ENCODE measurements around the gene CCDC88B.

CCDC88B gene

DNA sequence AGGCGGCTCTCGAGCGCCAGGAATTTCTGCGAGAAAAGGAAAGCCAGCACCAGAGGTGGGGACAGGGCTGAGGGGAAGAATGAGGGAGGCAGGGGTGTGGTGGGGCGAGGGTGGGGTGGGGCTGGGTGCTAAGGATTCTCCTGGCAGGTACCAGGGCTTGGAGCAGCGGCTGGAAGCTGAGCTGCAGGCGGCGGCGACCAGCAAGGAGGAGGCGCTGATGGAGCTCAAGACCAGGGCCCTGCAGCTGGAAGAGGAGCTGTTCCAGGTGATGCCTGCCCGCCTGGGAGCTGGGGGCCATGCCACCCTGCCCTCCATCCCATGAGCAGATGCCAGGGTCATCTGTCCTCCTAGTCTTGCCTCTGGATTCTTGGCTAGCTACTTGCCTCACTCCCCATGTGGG, 9.4 kb downstream of the CCDC88B start:
- H3K27ac ChIP-seq: no peak overlapping the region

DNA sequence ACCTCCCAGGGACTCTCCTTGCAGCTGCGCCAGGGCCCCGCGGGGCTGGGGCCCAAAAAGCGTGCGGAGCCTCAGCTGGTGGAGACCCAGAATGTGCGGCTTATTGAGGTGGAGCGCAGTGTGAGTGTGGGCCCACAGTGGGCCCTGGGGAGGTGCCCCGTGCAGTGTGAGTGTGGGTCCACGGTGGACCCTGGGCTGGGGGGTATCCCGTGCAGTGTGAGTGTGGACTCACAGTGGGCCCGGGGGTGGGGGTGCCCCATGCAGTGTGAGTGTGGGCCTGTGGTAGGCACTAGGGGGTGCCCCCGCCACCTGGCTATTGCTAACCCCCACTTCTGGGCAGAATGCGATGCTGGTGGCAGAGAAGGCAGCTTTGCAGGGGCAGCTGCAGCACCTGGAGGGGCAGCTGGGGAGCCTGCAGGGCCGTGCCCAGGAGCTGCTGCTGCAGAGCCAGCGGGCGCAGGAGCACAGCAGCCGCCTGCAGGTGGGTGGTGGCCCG, 11.2 kb downstream of the CCDC88B start:
- peaks cover 95% of the 10 kb centered on the region for H3K36me3 ChIP-seq
- H3K27me3 ChIP-seq: no peaks in the 10 kb centered on the region
- H3K9me3 ChIP-seq: no peaks in the 10 kb centered on the region
- no peak overlapping the region for H3K27ac ChIP-seq
- TF ChIP-seq, protein P1, sequence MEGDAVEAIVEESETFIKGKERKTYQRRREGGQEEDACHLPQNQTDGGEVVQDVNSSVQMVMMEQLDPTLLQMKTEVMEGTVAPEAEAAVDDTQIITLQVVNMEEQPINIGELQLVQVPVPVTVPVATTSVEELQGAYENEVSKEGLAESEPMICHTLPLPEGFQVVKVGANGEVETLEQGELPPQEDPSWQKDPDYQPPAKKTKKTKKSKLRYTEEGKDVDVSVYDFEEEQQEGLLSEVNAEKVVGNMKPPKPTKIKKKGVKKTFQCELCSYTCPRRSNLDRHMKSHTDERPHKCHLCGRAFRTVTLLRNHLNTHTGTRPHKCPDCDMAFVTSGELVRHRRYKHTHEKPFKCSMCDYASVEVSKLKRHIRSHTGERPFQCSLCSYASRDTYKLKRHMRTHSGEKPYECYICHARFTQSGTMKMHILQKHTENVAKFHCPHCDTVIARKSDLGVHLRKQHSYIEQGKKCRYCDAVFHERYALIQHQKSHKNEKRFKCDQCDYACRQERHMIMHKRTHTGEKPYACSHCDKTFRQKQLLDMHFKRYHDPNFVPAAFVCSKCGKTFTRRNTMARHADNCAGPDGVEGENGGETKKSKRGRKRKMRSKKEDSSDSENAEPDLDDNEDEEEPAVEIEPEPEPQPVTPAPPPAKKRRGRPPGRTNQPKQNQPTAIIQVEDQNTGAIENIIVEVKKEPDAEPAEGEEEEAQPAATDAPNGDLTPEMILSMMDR (IDR thresholded peaks at IDR 0.05): no peak
- H3K4me1 ChIP-seq (ENCODE audit: control insufficient read depth in 1 of 2, insufficient read depth in 1 of 2, low read depth in 1 of 2, low read length in 1 of 2): peaks cover 10 to 17% of the 10 kb centered on the region in 2 experiments
- no peak overlapping the region for H3K4me3 ChIP-seq (ENCODE audit: low read depth in 1 of 2, low read length in 1 of 2)

More for the DNA sequence above, 9.4 kb downstream of the CCDC88B start:
- no peak overlapping the region for H3K4me3 ChIP-seq (ENCODE audit: low read depth in 1 of 2, low read length in 1 of 2)
- TF ChIP-seq, protein P1 (IDR thresholded peaks at IDR 0.05): no peak
- H3K9me3 ChIP-seq: no peaks in the 10 kb centered on the region
- no peaks in the 10 kb centered on the region for H3K27me3 ChIP-seq
- peaks cover 19 to 29% of the 10 kb centered on the region in 2 experiments for H3K4me1 ChIP-seq (ENCODE audit: control insufficient read depth in 1 of 2, insufficient read depth in 1 of 2, low read depth in 1 of 2, low read length in 1 of 2)
- peaks cover 95% of the 10 kb centered on the region for H3K36me3 ChIP-seq

DNA sequence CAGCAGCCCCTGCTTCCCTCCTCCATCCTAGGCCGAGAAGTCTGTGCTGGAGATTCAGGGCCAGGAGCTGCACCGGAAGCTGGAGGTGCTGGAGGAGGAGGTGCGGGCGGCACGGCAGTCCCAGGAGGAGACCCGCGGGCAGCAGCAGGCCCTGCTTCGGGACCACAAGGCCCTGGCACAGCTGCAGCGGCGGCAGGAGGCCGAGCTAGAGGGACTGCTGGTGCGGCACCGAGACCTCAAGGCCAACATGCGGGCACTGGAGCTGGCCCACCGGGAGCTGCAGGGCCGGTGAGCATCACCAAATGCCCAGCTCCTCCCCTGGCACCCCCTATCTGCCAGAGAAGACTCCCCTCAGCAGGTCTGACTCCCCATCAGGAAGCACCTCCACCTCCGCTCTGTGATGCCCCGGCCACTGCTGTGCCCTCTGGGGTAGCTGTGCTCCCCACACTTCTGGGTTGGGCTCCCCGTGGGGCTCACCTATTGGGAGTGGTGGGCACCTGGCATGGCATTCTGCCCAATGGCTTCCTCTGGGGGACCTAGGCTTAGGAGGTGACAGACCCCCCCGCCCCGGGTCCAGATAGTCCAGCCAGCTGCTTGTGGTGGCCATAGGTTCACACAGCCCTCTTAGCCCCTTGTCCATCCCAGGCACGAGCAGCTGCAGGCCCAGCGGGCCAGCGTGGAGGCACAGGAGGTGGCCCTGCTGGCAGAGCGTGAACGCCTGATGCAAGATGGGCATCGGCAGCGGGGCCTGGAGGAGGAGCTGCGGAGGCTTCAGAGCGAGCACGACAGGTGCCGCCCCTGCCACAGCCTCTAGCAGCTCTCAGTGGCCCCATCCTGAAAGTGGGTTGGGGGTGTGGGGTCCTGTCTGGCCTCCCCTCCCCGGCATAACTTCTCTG, 12.3 kb downstream of the CCDC88B start:
- TF ChIP-seq, protein P1 (IDR thresholded peaks at IDR 0.05): no peak
- Histone ChIP-seq H3K4me3 (ENCODE audit: low read depth in 1 of 2, low read length in 1 of 2) (no peak overlapping the region), H3K27ac (no peak overlapping the region), H3K36me3 (peaks cover 100% of the 10 kb centered on the region), H3K27me3 (no peaks in the 10 kb centered on the region), H3K4me1 (ENCODE audit: control insufficient read depth in 1 of 2, insufficient read depth in 1 of 2, low read depth in 1 of 2, low read length in 1 of 2) (peaks cover 4 to 10% of the 10 kb centered on the region in 2 experiments), H3K9me3 (no peaks in the 10 kb centered on the region)

DNA sequence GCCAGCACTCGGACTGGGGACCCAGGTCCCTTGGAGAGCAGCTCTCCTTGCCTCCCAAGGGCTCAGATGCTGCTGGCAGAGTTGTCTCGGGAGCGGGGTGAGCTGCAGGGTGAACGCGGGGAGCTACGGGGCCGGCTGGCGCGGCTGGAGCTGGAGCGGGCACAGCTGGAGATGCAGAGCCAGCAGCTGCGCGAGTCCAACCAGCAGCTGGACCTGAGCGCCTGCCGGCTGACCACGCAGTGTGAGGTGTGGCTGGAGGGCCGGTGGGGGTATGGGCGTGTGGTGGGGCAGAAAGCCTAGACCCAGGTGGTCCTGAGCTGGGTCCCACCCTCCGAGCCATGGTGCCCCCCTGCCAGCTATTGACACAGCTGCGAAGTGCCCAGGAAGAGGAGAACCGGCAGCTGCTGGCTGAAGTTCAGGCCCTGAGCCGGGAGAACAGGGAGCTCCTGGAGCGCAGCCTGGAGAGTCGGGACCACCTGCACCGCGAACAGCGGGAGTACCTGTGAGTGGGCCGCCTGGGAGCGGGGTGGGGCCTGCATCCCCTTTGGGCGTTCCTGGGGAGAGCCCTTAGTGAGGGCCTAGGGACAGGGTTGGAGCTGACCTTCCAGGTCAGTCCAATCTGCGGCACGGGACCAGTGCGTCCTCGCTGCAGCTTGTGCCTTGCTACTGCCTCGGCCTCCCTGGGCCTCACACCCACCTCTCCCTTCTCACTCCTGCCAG, 13.2 kb downstream of the CCDC88B start:
- Histone ChIP-seq H3K9me3 (no peaks in the 10 kb centered on the region), H3K4me1 (ENCODE audit: control insufficient read depth in 1 of 2, insufficient read depth in 1 of 2, low read depth in 1 of 2, low read length in 1 of 2) (peaks cover 6 to 9% of the 10 kb centered on the region in 2 experiments), H3K4me3 (ENCODE audit: low read depth in 1 of 2, low read length in 1 of 2) (no peak overlapping the region), H3K27me3 (no peaks in the 10 kb centered on the region), H3K27ac (no peak overlapping the region), H3K36me3 (peaks cover 100% of the 10 kb centered on the region)
- TF ChIP-seq, protein P1 (IDR thresholded peaks at IDR 0.05): no peak

DNA sequence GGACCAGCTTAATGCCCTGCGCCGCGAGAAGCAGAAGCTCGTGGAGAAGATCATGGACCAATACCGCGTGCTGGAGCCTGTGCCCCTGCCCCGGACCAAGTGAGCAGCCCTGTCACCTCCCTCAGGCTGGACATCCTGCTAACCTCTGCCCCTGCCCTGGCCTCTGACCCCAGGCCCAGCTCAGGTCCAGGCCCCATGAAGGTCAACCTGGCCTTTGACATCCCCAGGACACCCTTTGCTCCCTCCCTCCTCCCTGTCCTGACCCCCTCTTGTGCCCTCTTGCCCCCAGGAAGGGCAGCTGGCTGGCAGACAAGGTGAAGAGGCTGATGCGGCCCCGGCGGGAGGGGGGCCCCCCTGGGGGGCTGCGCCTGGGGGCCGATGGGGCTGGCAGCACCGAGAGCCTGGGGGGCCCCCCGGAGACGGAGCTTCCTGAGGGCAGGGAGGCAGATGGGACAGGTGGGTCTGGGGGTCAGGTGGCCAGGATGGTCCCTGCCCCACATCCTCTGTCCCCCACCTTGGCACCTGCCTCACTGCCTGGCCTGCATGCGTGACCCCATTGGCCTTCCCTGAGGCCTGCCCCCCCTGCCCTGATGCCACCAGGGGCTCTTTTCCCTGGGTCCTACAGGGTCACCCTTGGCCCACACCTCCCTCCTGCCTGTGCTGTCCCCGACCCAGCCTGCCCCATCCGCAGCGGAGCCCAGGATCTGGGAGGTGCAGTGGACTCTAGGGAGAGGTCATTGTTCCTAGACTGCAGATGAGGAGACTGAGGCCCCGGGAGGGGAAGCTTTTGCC, 13.9 kb downstream of the CCDC88B start:
- peaks cover 13 to 16% of the 10 kb centered on the region in 2 experiments for H3K4me1 ChIP-seq (ENCODE audit: control insufficient read depth in 1 of 2, insufficient read depth in 1 of 2, low read depth in 1 of 2, low read length in 1 of 2)
- H3K9me3 ChIP-seq: no peaks in the 10 kb centered on the region
- no peaks in the 10 kb centered on the region for H3K27me3 ChIP-seq
- TF ChIP-seq, protein P1 (IDR thresholded peaks at IDR 0.05): no peak
- no peak overlapping the region for H3K4me3 ChIP-seq (ENCODE audit: low read depth in 1 of 2, low read length in 1 of 2)
- H3K27ac ChIP-seq: no peak overlapping the region
- peaks cover 93% of the 10 kb centered on the region for H3K36me3 ChIP-seq
